ENCODE results near the gene PHACTR4. TPM values are rescaled to one million over a fixed set of nuclear protein-coding genes. Genes with fewer than 3 reads are reported as not detected.

PHACTR4 gene
- total and polyA plus RNA-seq, 2 of the 8 experiments (the other 6 are each of a cell fraction or from before 2014, with no cell fraction given), result 23.7 to 57.8 TPM

DNA sequence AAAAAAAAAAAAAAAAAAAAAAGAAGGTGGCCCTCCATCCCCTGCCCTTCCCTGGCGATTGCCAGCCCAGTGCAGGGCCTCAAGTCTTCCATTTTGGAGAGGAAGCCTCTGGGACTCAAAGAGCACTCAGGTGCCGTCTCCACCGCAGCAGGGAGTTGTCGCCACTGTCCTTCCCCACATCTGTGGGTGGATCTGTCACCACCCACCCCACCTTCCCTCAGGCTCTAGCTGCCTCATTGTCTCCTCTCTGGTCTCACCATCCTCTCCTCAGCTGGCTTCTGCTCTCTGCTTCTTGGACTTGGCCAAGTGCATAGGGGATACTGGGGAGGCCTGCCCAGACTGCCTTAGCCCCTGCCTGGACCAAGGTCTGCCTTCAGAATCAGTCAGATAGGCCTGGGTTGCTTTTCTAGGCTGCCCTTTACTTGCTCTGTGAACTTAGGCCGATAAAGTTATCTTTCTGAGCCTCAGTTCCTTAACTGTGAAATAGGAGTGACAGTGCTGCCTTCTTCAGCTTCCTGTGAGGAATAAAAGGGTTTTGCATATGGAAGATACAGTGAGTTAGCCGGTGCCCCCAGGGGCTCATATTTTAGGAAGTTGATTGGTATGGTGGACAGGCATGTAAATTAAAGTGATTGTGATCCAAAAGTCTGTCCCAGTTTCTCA is 152.1 kb downstream of the PHACTR4 start:
- Histone ChIP-seq H3K18ac (ENCODE audit: extremely low read depth, low read length) (peak overlapping the region; percentile 38; the same call in 1 of the 2 replicates), H3K9me3 (ENCODE audit: insufficient read depth in 2 of 2, low read depth in 1 of 2, low read length in 1 of 2) (no peaks in the 10 kb centered on the region), H2AFZ (ENCODE audit: low read length) (no peak overlapping the region), H2AK5ac (ENCODE audit: low read depth, low read length) (no peak overlapping the region; the same call in 1 of the 2 replicates), H3K79me2 (ENCODE audit: control insufficient read depth in 1 of 2, insufficient read depth in 2 of 2, low read length in 2 of 2) (peaks cover 14 to 70% of the 10 kb centered on the region in 2 experiments; a peak in 3 of 4 replicates), H3K9ac (replicated peaks in 1 of 4; ENCODE audit: extremely low read depth in 1 of 4, low read depth in 3 of 4, low read length in 3 of 4) (no peak overlapping the region), H3K4me1 (replicated peaks in 1 of 4; ENCODE audit: control insufficient read depth in 3 of 4, insufficient read depth in 4 of 4, low read length in 3 of 4) (peaks cover 7 to 16% (median 11%) of the 10 kb centered on the region in 4 experiments), H4K5ac (ENCODE audit: insufficient read length, low read depth, low read length) (no peak overlapping the region), H3K27ac (ENCODE audit: low read depth, low read length) (no peak overlapping the region), H2BK12ac (ENCODE audit: low read depth, low read length) (peak overlapping the region; percentile 71; the same call in 1 of the 2 replicates), H3K14ac (ENCODE audit: insufficient read length) (no peak overlapping the region), H3K27me3 (replicated peaks in 1 of 4; ENCODE audit: control insufficient read depth in 3 of 4, extremely low read depth in 1 of 4, insufficient read depth in 3 of 4, low read length in 3 of 4) (no peaks in the 10 kb centered on the region), H3K4me3 (ENCODE audit: extremely low read depth in 1 of 4, insufficient read depth in 2 of 4, low read depth in 3 of 4, low read length in 4 of 4) (0 out of 8 replicates have a peak overlapping the region, but pooled peaks of 1 of the 4 experiments have one; percentile 13), H3K36me3 (ENCODE audit: control insufficient read depth in 2 of 4, insufficient read depth in 4 of 4, low read length in 3 of 4) (peaks cover 0 to 11% (median 4%) of the 10 kb centered on the region in 4 experiments; a peak in 2 of 8 replicates), H2BK120ac (replicated peaks; ENCODE audit: low read depth, low read length) (no peak overlapping the region), H4K91ac (replicated peaks; ENCODE audit: insufficient read length, low read length) (no peak overlapping the region), H3K4ac (replicated peaks; ENCODE audit: insufficient read length, low read depth, low read length) (no peak overlapping the region), H3K56ac (replicated peaks; ENCODE audit: insufficient read length, low read depth, low read length) (no peak overlapping the region), H2BK20ac (ENCODE audit: low read length) (peak overlapping the region; percentile 61; the same call in 1 of the 2 replicates), H3K23me2 (ENCODE audit: low read depth, low read length) (peaks cover 6% of the 10 kb centered on the region), H4K8ac (ENCODE audit: extremely low read depth, insufficient read depth, low read length) (no peak overlapping the region), H4K20me1 (replicated peaks in 1 of 2; ENCODE audit: control insufficient read depth in 1 of 2, insufficient read depth in 2 of 2, low read length in 2 of 2) (peaks cover 3 to 7% of the 10 kb centered on the region in 2 experiments), H3K23ac (ENCODE audit: insufficient read length) (no peak overlapping the region), H2BK5ac (ENCODE audit: low read depth, low read length) (peak overlapping the region; percentile 49; the same call in 1 of the 2 replicates), H3K4me2 (ENCODE audit: insufficient read depth in 1 of 2, low read depth in 2 of 2, low read length in 2 of 2) (0 out of 4 replicates have a peak overlapping the region, but pooled peaks of 1 of the 2 experiments have one; percentile 12), H2BK15ac (ENCODE audit: low read length) (no peak overlapping the region), H3K79me1 (ENCODE audit: low read depth, low read length) (peaks cover 19% of the 10 kb centered on the region)
- FAIRE-seq, result no peak
- WGBS, 2 experiments (ENCODE audit: extremely low coverage in 1 of 2, insufficient coverage in 1 of 2, insufficient read length in 1 of 2, insufficient replicate concordance in 2 of 2, low coverage in 1 of 2, low lambda C conversion rate in 2 of 2, missing lambda C conversion rate in 1 of 2), result 89% methylated on average over 6 of the region's 6 CpGs; no CpG with 5 or more reads in 1 of the 2 experiments
- DNase-seq (ENCODE audit: low read depth in 1 of 2, low spot score in 2 of 2), result no peak
- TF ChIP-seq HDAC6 (IDR thresholded peaks at IDR 0.05; ENCODE audit: low read depth, low read length), result no peak
- no peak for TF ChIP-seq GTF2F1 (IDR thresholded peaks at IDR 0.05; ENCODE audit: borderline replicate concordance, low read depth, low read length)
- no peak for TF ChIP-seq GABPA (IDR thresholded peaks at IDR 0.05; ENCODE audit: borderline replicate concordance, insufficient read depth, low read length)
- no peak for TF ChIP-seq RBBP5 (IDR thresholded peaks at IDR 0.05; ENCODE audit: borderline replicate concordance, low read depth, low read length)
- TF ChIP-seq HDAC2 (IDR thresholded peaks at IDR 0.05; ENCODE audit: borderline replicate concordance in 1 of 2, low read depth in 2 of 2, low read length in 2 of 2), result no peak
- TF ChIP-seq SP1 (IDR thresholded peaks at IDR 0.05; ENCODE audit: low read depth, low read length), result no peak
- TF ChIP-seq JUN (IDR thresholded peaks at IDR 0.05; ENCODE audit: low read depth, low read length), result no peak
- no peak for TF ChIP-seq TEAD4 (IDR thresholded peaks at IDR 0.05; ENCODE audit: low read depth, low read length)
- TF ChIP-seq JUND (IDR thresholded peaks at IDR 0.05; ENCODE audit: low read length), result no peak
- no peak for TF ChIP-seq PHF8 (conservative IDR thresholded peaks at IDR 0.05; ENCODE audit: low read depth, low read length)
- ChIA-PET CTCF (ENCODE audit: partially characterized antibody) (interaction anchor here (0.8 to 8.0 kb wide), 4 partner anchors 16 to 81 kb away, joined by 3 to 59 read pairs (median 4); no protein-coding TSS in a partner anchor), POLR2A (ENCODE audit: partially characterized antibody) (interaction anchor here (0.6 to 31.3 kb wide), 14 partner anchors 9 to 79 kb away, joined by 3 to 660 read pairs (median 4); partner anchors contain the start of genes RAB42 and RCC1)

Data from H1 (cell line).